H1 (cell line): ENCODE measurements around the gene RBM17. TPM values are rescaled to one million over a fixed set of nuclear protein-coding genes. Genes with fewer than 3 reads are reported as not detected.
A peak's percentile ranks its signal among the peaks of the same experiment; 100 is the strongest.

Experiments used
- ASH2L ChIP-seq: fragments of 200-600, 300-600 bp; sonication (generic); IDR thresholded peaks from one replicate; pipeline ENCODE4 v1.7.1; 2017; ENCODE audit warnings: low read length
- polyA plus RNA-seq, 7 experiments: library from polyadenylated mRNA; depleted of rRNA in 3 of 7; stranded (reverse) in 5 of 7; unstranded in 2 of 7; fragments of >200 nt in 5 of 7; fragments of 200-250 nt in 2 of 7; gene quantifications; 1 replicate in 5 of 7; 2 replicates in 1 of 7; 4 replicates in 1 of 7; pipeline versions ENCODE4 v1.2.1 to v1.2.3, GENCODE V29; 2011 to 2013; ENCODE audit warnings: missing spikeins in 2 of 7, mixed read lengths in 2 of 7
- total RNA-seq: library from RNA; stranded (reverse); fragmentation: NEBNext Ultra II Directional; extraction: Animal tissue kit (Norgen Biotek cat#: 25700); gene quantifications from 2 replicates; pipeline ENCODE4 v1.2.1, GENCODE V29; 2021

The RBM17 gene
- total and polyA plus RNA-seq, 2 of the 8 experiments (the other 6 are each of a cell fraction or from before 2014, with no cell fraction given), result 15.7 to 128 TPM

GRCh38 chr10:6089334-6090219 lies 743 bp downstream of the RBM17 start (continued):
- peak; percentile 33 for TF ChIP-seq ASH2L
- TF ChIP-seq, all 59 proteins: peak for 7
